Prostate gland (tissue), 2 donors: ENCODE results near the gene GALNT11.

Experiments used
- CTCF ChIP-seq, 4 experiments: fragments of 200-600 bp in 2 of 4; fragments of 450-650 bp in 2 of 4; sonication (generic) in 2 of 4; IDR thresholded peaks; 1 replicate in 3 of 4; 2 replicates in 1 of 4; pipeline ENCODE4 v1.5.1; 2016 to 2019; ENCODE audit warnings: antibody characterized with exemption in 4 of 4, mild to moderate bottlenecking in 2 of 4, moderate library complexity in 2 of 4
- POLR2A ChIP-seq: fragments of 450-650 bp; IDR thresholded peaks from one replicate; pipeline ENCODE4 v1.6.1; 2016; ENCODE audit warnings: antibody characterized with exemption, mild to moderate bottlenecking

- no peak for TF ChIP-seq CTCF (IDR thresholded peaks at IDR 0.05)
- TF ChIP-seq POLR2A, result no peak
Observed at GRCh38 chr7:152158801-152159587, 133.5 kb downstream of the GALNT11 start.
